Large intestine (tissue), 3 donors: Measurements from ENCODE around the gene OR1F1. TPM values are rescaled to one million over a fixed set of nuclear protein-coding genes. Genes with fewer than 3 reads are reported as not detected.

Experiments used
- DNase-seq, 2 donors: peaks; one replicate each; pipeline versions ENCODE4 v3.0.0 to v3.0.0-alpha.2; 2013
- H3K27ac ChIP-seq: one replicate; pipeline ENCODE4 v1.5.1; 2013; ENCODE audit warnings: low read length
- H3K27me3 ChIP-seq: 2 replicates; pipeline ENCODE4 v1.6.1; 2013; ENCODE audit warnings: low read length; ENCODE audit not compliant: control insufficient read depth, insufficient read depth
- H3K36me3 ChIP-seq: 2 replicates; pipeline ENCODE4 v1.6.1; 2013; ENCODE audit warnings: low read length; ENCODE audit not compliant: control insufficient read depth, insufficient read depth
- H3K4me1 ChIP-seq: one replicate; pipeline ENCODE4 v1.6.1; 2013; ENCODE audit warnings: low read length; ENCODE audit not compliant: control insufficient read depth, insufficient read depth
- H3K4me3 ChIP-seq: one replicate; pipeline ENCODE4 v1.5.1; 2013; ENCODE audit warnings: low read length
- H3K9me3 ChIP-seq: one replicate; pipeline ENCODE4 v1.6.1; 2013; ENCODE audit warnings: mild to moderate bottlenecking, low read depth, low read length, moderate library complexity; ENCODE audit not compliant: control insufficient read depth
- WGBS: methylation state at CpG from one replicate; pipeline ENCODE4 v1.1.5; 2013; ENCODE audit warnings: low lambda C conversion rate; ENCODE audit not compliant: insufficient coverage; 5-methylcytosine and 5-hydroxymethylcytosine counted together
- polyA plus RNA-seq: library from polyadenylated mRNA; unstranded; fragments of 120-200 nt; gene quantifications from one replicate; pipeline ENCODE4 v1.2.1, GENCODE V29; 2013

Gene OR1F1
- polyA plus RNA-seq, 1 donor = not detected

GRCh38 chr16:3150346-3151218 is 37.4 kb upstream of the OR1F1 start:
- Histone ChIP-seq H3K9me3 (no peaks in the 10 kb centered on the region), H3K27ac (peak overlapping the region; percentile 87), H3K27me3 (peaks cover 2% of the 10 kb centered on the region), H3K4me3 (peak overlapping the region; percentile 68), H3K4me1 (peaks cover 25% of the 10 kb centered on the region), H3K36me3 (no peaks in the 10 kb centered on the region)
- 0% methylated on average over 1 of the region's 62 CpGs for WGBS
- DNase-seq = peak; percentile 96 to 97

GRCh38 chr16:3152027-3152276 is 36.1 kb upstream of the OR1F1 start:
- no peaks in the 10 kb centered on the region for H3K36me3 ChIP-seq
- H3K9me3 ChIP-seq = no peaks in the 10 kb centered on the region
- WGBS = no CpG with 5 or more reads among the region's 15 CpGs
- H3K27me3 ChIP-seq = peaks cover 2% of the 10 kb centered on the region
- peaks cover 25% of the 10 kb centered on the region for H3K4me1 ChIP-seq
- peak overlapping the region; percentile 46 for H3K4me3 ChIP-seq
- no peak overlapping the region for H3K27ac ChIP-seq
- DNase-seq = no peak

- H3K36me3 ChIP-seq = no peaks in the 10 kb centered on the region
- H3K27ac ChIP-seq = peak overlapping the region; percentile 0
- H3K27me3 ChIP-seq = peaks cover 2% of the 10 kb centered on the region
- DNase-seq = peak; percentile 75
- no peaks in the 10 kb centered on the region for H3K9me3 ChIP-seq
- H3K4me1 ChIP-seq = peaks cover 25% of the 10 kb centered on the region
- peak overlapping the region; percentile 46 for H3K4me3 ChIP-seq
- 7% methylated on average over 3 of the region's 42 CpGs for WGBS
Measured at GRCh38 chr16:3152277-3152990, 35.6 kb upstream of the OR1F1 start.

GRCh38 chr16:3152991-3153368 is 35.0 kb upstream of the OR1F1 start:
- H3K4me1 ChIP-seq = peaks cover 28% of the 10 kb centered on the region
- H3K4me3 ChIP-seq = no peak overlapping the region
- H3K27me3 ChIP-seq = peaks cover 2% of the 10 kb centered on the region
- 9% methylated on average over 5 of the region's 8 CpGs for WGBS
- no peaks in the 10 kb centered on the region for H3K36me3 ChIP-seq
- H3K27ac ChIP-seq = no peak overlapping the region
- no peaks in the 10 kb centered on the region for H3K9me3 ChIP-seq
- DNase-seq = no peak

- H3K36me3 ChIP-seq = no peaks in the 10 kb centered on the region
- H3K4me1 ChIP-seq = peaks cover 20% of the 10 kb centered on the region
- H3K9me3 ChIP-seq = peaks cover 3% of the 10 kb centered on the region
- H3K4me3 ChIP-seq = no peak overlapping the region
- no peak for DNase-seq
- H3K27ac ChIP-seq = no peak overlapping the region
- WGBS = no CpG with 5 or more reads among the region's 2 CpGs
- peaks cover 12% of the 10 kb centered on the region for H3K27me3 ChIP-seq
Measured at GRCh38 chr16:3155181-3155580, 32.8 kb upstream of the OR1F1 start.

- DNase-seq = no peak
- no CpG with 5 or more reads among the region's 3 CpGs for WGBS
- peaks cover 3% of the 10 kb centered on the region for H3K9me3 ChIP-seq
- H3K4me1 ChIP-seq = peaks cover 16% of the 10 kb centered on the region
- H3K27ac ChIP-seq = no peak overlapping the region
- H3K27me3 ChIP-seq = peaks cover 16% of the 10 kb centered on the region
- no peaks in the 10 kb centered on the region for H3K36me3 ChIP-seq
- no peak overlapping the region for H3K4me3 ChIP-seq
Measured at GRCh38 chr16:3155972-3156371, 32.0 kb upstream of the OR1F1 start.

GRCh38 chr16:3157229-3158025 is 30.6 kb upstream of the OR1F1 start:
- Histone ChIP-seq H3K4me3 (peak overlapping the region; percentile 79), H3K36me3 (no peaks in the 10 kb centered on the region), H3K4me1 (peaks cover 3% of the 10 kb centered on the region), H3K9me3 (peaks cover 3% of the 10 kb centered on the region), H3K27ac (peak overlapping the region; percentile 83), H3K27me3 (peaks cover 21% of the 10 kb centered on the region)
- peak; percentile 60 to 74 for DNase-seq
- WGBS = no CpG with 5 or more reads among the region's 59 CpGs

GRCh38 chr16:3158026-3158509 is 29.9 kb upstream of the OR1F1 start:
- peaks cover 2% of the 10 kb centered on the region for H3K4me1 ChIP-seq
- H3K27ac ChIP-seq = peak overlapping the region; percentile 83
- DNase-seq = peak in 1 of 2 donors; percentile 68
- H3K27me3 ChIP-seq = peaks cover 21% of the 10 kb centered on the region
- WGBS = no CpG with 5 or more reads among the region's 27 CpGs
- peak overlapping the region; percentile 79 for H3K4me3 ChIP-seq
- H3K9me3 ChIP-seq = peaks cover 3% of the 10 kb centered on the region
- H3K36me3 ChIP-seq = no peaks in the 10 kb centered on the region

- peak; percentile 90 to 91 for DNase-seq
- H3K27me3 ChIP-seq = peaks cover 23% of the 10 kb centered on the region
- WGBS = no CpG with 5 or more reads among the region's 70 CpGs
Measured at GRCh38 chr16:3158510-3159314, 29.3 kb upstream of the OR1F1 start.

More at GRCh38 chr16:3158510-3159314, 29.3 kb upstream of the OR1F1 start:
- Histone ChIP-seq H3K9me3 (peaks cover 3% of the 10 kb centered on the region), H3K4me1 (peaks cover 2% of the 10 kb centered on the region), H3K27ac (peak overlapping the region; percentile 83), H3K36me3 (no peaks in the 10 kb centered on the region), H3K4me3 (peak overlapping the region; percentile 79)
